Sigmoid colon (tissue), 4 donors: ENCODE measurements around the gene C4orf36.

Source experiments
- CTCF ChIP-seq, 4 experiments: fragments of 450-650 bp in 3 of 4; fragments of 200-600 bp in 1 of 4; IDR thresholded peaks; one replicate each; pipeline ENCODE4 v1.5.1; 2016 to 2019; ENCODE audit warnings: antibody characterized with exemption in 4 of 4, mild to moderate bottlenecking in 3 of 4, moderate library complexity in 2 of 4
- EP300 ChIP-seq, 4 donors: sonication (generic); formaldehyde crosslinking; IDR thresholded peaks; one replicate each; pipeline ENCODE4 v1.6.1; 2017; ENCODE audit warnings: antibody characterized with exemption in 4 of 4
- POLR2A ChIP-seq, 2 donors: fragments of 450-650 bp; IDR thresholded peaks; one replicate each; pipeline ENCODE4 v1.6.1; 2016; ENCODE audit warnings: antibody characterized with exemption in 2 of 2, mild to moderate bottlenecking in 2 of 2, moderate library complexity in 2 of 2
- POLR2AphosphoS5 ChIP-seq, 4 donors: sonication (generic); formaldehyde crosslinking; IDR thresholded peaks; one replicate each; pipeline ENCODE4 v1.6.1; 2017; ENCODE audit warnings: antibody characterized with exemption in 4 of 4

GRCh38 chr4:86835677-86836076 lies 56.5 kb downstream of the C4orf36 start:
- TF ChIP-seq POLR2A (IDR thresholded peaks at IDR 0.05) (no peak), CTCF (IDR thresholded peaks at IDR 0.05) (no peak), EP300 (IDR thresholded peaks at IDR 0.05) (no peak), POLR2AphosphoS5 (IDR thresholded peaks at IDR 0.05) (no peak)
